Liver (tissue), 9 donors: ENCODE results near the gene PPP2R2B. TPM values are rescaled to one million over a fixed set of nuclear protein-coding genes. Genes with fewer than 3 reads are reported as not detected.

Source experiments
- DNase-seq: peaks from one replicate; pipeline ENCODE4 v3.0.0-alpha.2; 2017; ENCODE audit warnings: low spot score
- H3K27ac ChIP-seq, 2 donors: one replicate each; pipeline ENCODE4 v1.7.0; 2013; ENCODE audit warnings: inconsistent platforms in 2 of 2, low read length in 2 of 2, control low read depth in 1 of 2, low read depth in 1 of 2, mild to moderate bottlenecking in 1 of 2
- H3K27me3 ChIP-seq, 4 donors: one replicate each; pipeline versions ENCODE4 v1.6.1 to v1.7.0; 2013; ENCODE audit warnings: low read length in 3 of 4, inconsistent platforms in 1 of 4, mild to moderate bottlenecking in 1 of 4, moderate library complexity in 1 of 4; ENCODE audit not compliant: control insufficient read depth in 4 of 4, insufficient read depth in 4 of 4
- H3K36me3 ChIP-seq, 4 donors: one replicate each; pipeline versions ENCODE4 v1.6.1 to v1.7.0; 2013; ENCODE audit warnings: low read length in 3 of 4, mild to moderate bottlenecking in 3 of 4, low read depth in 1 of 4, moderate library complexity in 1 of 4; ENCODE audit not compliant: control insufficient read depth in 4 of 4, insufficient read depth in 3 of 4
- H3K4me1 ChIP-seq, 4 donors: one replicate each; pipeline versions ENCODE4 v1.6.1 to v1.7.0; 2013; ENCODE audit warnings: low read length in 3 of 4, mild to moderate bottlenecking in 3 of 4, moderate library complexity in 1 of 4; ENCODE audit not compliant: control insufficient read depth in 4 of 4, insufficient read depth in 4 of 4
- H3K4me3 ChIP-seq, 3 donors: one replicate each; pipeline versions ENCODE4 v1.6.1 to v1.7.0; 2013; ENCODE audit warnings: low read length in 3 of 3, control low read depth in 1 of 3, low read depth in 1 of 3, mild to moderate bottlenecking in 1 of 3
- H3K9ac ChIP-seq, 2 donors: one replicate each; pipeline ENCODE4 v1.7.0; 2013; ENCODE audit warnings: low read length in 2 of 2, mild to moderate bottlenecking in 2 of 2, moderate library complexity in 2 of 2, control low read depth in 1 of 2, low read depth in 1 of 2
- H3K9me3 ChIP-seq, 4 donors: one replicate each; pipeline versions ENCODE4 v1.6.1 to v1.7.0; 2013; ENCODE audit warnings: low read length in 3 of 4; ENCODE audit not compliant: control insufficient read depth in 4 of 4
- EGR1 ChIP-seq, 2 donors: IDR thresholded peaks; 2 replicates each; pipeline ENCODE4 v1.6.1; 2016 to 2018; ENCODE audit warnings: antibody characterized with exemption in 2 of 2, low read depth in 2 of 2
- FOXA1 ChIP-seq: IDR thresholded peaks from 2 replicates; pipeline ENCODE4 v1.6.1; 2016; ENCODE audit warnings: antibody characterized with exemption
- FOXA2 ChIP-seq: IDR thresholded peaks from 2 replicates; pipeline ENCODE4 v1.6.1; 2016; ENCODE audit warnings: antibody characterized with exemption
- GABPA ChIP-seq, 2 donors: IDR thresholded peaks in 1 of 2; conservative IDR thresholded peaks in 1 of 2; 2 replicates each; pipeline ENCODE4 v1.6.1; 2016; ENCODE audit warnings: antibody characterized with exemption in 2 of 2, mild to moderate bottlenecking in 1 of 2, moderate library complexity in 1 of 2
- HNF4A ChIP-seq, 2 donors: conservative IDR thresholded peaks; 2 replicates each; pipeline ENCODE4 v1.6.1; 2016; ENCODE audit warnings: antibody characterized with exemption in 2 of 2, mild to moderate bottlenecking in 2 of 2
- HNF4G ChIP-seq: IDR thresholded peaks from 2 replicates; pipeline ENCODE4 v1.6.1; 2016; ENCODE audit warnings: antibody characterized with exemption
- JUND ChIP-seq, 2 donors: IDR thresholded peaks; 2 replicates each; pipeline ENCODE4 v1.6.1; 2016; ENCODE audit warnings: antibody characterized with exemption in 2 of 2
- NR2F2 ChIP-seq: IDR thresholded peaks from 2 replicates; pipeline ENCODE4 v1.6.1; 2016; ENCODE audit warnings: antibody characterized with exemption
- RAD21 ChIP-seq, 2 donors: IDR thresholded peaks; 2 replicates each; pipeline ENCODE4 v1.6.1; 2016; ENCODE audit warnings: antibody characterized with exemption in 2 of 2, mild to moderate bottlenecking in 2 of 2
- RXRA ChIP-seq, 2 donors: IDR thresholded peaks; 2 replicates each; pipeline ENCODE4 v1.6.1; 2017 to 2018; ENCODE audit warnings: antibody characterized with exemption in 2 of 2, mild to moderate bottlenecking in 1 of 2
- SP1 ChIP-seq: IDR thresholded peaks from 2 replicates; pipeline ENCODE4 v1.6.1; 2018; ENCODE audit warnings: antibody characterized with exemption, mild to moderate bottlenecking
- TAF1 ChIP-seq: conservative IDR thresholded peaks from 2 replicates; pipeline ENCODE4 v1.6.1; 2016; ENCODE audit warnings: antibody characterized with exemption, mild to moderate bottlenecking
- YY1 ChIP-seq: IDR thresholded peaks from 2 replicates; pipeline ENCODE4 v1.6.1; 2016; ENCODE audit warnings: antibody characterized with exemption, mild to moderate bottlenecking
- WGBS: extraction: QIAGEN DNeasy Blood & Tissue Kit; methylation state at CpG from one replicate; pipeline ENCODE4 v1.1.7; 2013; 5-methylcytosine and 5-hydroxymethylcytosine counted together
- polyA plus RNA-seq, 2 donors: library from polyadenylated mRNA; stranded (reverse) in 1 of 2; unstranded in 1 of 2; fragments of 200-250 nt in 1 of 2; fragments of >200 nt in 1 of 2; fragmentation: Nextera tagmentation in 1 of 2; extraction: Ambion mirVana in 1 of 2; gene quantifications; one replicate each; pipeline versions ENCODE4 v1.2.1 to v1.2.3, GENCODE V29; 2013 to 2015
- total RNA-seq, 2 donors: library from RNA; depleted of rRNA; stranded (reverse); fragments of >200 nt; gene quantifications; one replicate each; pipeline ENCODE4 v1.2.3, GENCODE V29; 2014
- TF ChIP-seq, protein P1 (sequence below): IDR thresholded peaks from 2 replicates; pipeline ENCODE4 v1.6.1; 2016; ENCODE audit warnings: antibody characterized with exemption
- TF ChIP-seq, protein P2 (sequence below): IDR thresholded peaks from 2 replicates; pipeline ENCODE4 v1.6.1; 2016; ENCODE audit warnings: antibody characterized with exemption, mild to moderate bottlenecking
- TF ChIP-seq, protein P3 (sequence below): fragments of 150-350 bp; IDR thresholded peaks from 2 replicates; pipeline ENCODE4 v1.5.1; 2017; ENCODE audit warnings: improper control_type of control experiment, low read depth, low read length; ENCODE audit not compliant: missing input control
- TF ChIP-seq, protein P4 (sequence below): IDR thresholded peaks from 2 replicates; pipeline ENCODE4 v1.6.1; 2016; ENCODE audit warnings: antibody characterized with exemption
- TF ChIP-seq, protein P5 (sequence below): IDR thresholded peaks from 2 replicates; pipeline ENCODE4 v1.6.1; 2016; ENCODE audit warnings: antibody characterized with exemption
- donor health status: healthy.
- donor health status: healthy.
- donor health status: healthy.
- donor health status: healthy.
- donor health status: healthy.

The PPP2R2B gene
- total and polyA plus RNA-seq, 4 donors = 0.15 to 6.3 (median 0.40) TPM

DNA sequence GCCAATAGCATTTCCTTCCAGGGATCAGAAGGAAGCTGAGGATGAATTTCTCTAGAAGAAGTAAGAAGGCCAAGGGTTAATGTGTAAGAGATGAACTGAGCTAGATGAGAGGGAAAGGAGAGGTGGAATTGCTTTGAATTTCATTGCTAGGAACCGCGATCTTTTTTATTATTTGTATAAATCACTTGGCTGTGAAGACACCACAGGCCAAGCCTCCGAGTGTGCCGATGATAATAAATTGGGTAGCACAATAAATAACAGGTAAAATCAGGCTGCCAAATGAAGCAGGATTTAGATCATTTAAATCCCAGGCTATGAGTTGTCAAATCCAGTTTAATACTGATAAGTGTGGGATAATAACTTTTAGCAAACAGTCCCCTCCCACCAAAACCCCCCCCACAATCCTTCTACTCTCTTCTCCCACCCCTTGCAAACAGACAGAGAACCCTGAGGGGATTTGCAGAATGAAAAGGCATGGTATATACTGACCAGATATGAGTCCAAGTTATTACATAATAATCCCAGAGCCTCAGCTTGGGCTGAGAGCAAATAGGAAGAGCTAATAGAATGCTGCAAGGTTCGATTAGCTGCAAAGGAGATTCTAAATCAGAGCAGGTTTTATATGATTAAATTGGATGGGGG, 143.5 kb downstream of the PPP2R2B start:
- H3K9ac ChIP-seq = no peak overlapping the region
- H3K27me3 ChIP-seq = no peaks in the 10 kb centered on the region
- no peak overlapping the region for H3K4me3 ChIP-seq
- no peaks in the 10 kb centered on the region for H3K4me1 ChIP-seq
- no peaks in the 10 kb centered on the region for H3K9me3 ChIP-seq
- H3K36me3 ChIP-seq = no peaks in the 10 kb centered on the region
- H3K27ac ChIP-seq = no peak overlapping the region
- WGBS = 93% methylated on average over 5 of the region's 5 CpGs
- DNase-seq = no peak
- no peak for TF ChIP-seq JUND (IDR thresholded peaks at IDR 0.05)
- TF ChIP-seq, protein P1, sequence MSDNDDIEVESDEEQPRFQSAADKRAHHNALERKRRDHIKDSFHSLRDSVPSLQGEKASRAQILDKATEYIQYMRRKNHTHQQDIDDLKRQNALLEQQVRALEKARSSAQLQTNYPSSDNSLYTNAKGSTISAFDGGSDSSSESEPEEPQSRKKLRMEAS = no peak
- TF ChIP-seq, protein P2, sequence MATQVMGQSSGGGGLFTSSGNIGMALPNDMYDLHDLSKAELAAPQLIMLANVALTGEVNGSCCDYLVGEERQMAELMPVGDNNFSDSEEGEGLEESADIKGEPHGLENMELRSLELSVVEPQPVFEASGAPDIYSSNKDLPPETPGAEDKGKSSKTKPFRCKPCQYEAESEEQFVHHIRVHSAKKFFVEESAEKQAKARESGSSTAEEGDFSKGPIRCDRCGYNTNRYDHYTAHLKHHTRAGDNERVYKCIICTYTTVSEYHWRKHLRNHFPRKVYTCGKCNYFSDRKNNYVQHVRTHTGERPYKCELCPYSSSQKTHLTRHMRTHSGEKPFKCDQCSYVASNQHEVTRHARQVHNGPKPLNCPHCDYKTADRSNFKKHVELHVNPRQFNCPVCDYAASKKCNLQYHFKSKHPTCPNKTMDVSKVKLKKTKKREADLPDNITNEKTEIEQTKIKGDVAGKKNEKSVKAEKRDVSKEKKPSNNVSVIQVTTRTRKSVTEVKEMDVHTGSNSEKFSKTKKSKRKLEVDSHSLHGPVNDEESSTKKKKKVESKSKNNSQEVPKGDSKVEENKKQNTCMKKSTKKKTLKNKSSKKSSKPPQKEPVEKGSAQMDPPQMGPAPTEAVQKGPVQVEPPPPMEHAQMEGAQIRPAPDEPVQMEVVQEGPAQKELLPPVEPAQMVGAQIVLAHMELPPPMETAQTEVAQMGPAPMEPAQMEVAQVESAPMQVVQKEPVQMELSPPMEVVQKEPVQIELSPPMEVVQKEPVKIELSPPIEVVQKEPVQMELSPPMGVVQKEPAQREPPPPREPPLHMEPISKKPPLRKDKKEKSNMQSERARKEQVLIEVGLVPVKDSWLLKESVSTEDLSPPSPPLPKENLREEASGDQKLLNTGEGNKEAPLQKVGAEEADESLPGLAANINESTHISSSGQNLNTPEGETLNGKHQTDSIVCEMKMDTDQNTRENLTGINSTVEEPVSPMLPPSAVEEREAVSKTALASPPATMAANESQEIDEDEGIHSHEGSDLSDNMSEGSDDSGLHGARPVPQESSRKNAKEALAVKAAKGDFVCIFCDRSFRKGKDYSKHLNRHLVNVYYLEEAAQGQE = no peak
- no peak for TF ChIP-seq HNF4A (conservative IDR thresholded peaks at IDR 0.05)
- no peak for TF ChIP-seq NR2F2
- TF ChIP-seq, protein P3, sequence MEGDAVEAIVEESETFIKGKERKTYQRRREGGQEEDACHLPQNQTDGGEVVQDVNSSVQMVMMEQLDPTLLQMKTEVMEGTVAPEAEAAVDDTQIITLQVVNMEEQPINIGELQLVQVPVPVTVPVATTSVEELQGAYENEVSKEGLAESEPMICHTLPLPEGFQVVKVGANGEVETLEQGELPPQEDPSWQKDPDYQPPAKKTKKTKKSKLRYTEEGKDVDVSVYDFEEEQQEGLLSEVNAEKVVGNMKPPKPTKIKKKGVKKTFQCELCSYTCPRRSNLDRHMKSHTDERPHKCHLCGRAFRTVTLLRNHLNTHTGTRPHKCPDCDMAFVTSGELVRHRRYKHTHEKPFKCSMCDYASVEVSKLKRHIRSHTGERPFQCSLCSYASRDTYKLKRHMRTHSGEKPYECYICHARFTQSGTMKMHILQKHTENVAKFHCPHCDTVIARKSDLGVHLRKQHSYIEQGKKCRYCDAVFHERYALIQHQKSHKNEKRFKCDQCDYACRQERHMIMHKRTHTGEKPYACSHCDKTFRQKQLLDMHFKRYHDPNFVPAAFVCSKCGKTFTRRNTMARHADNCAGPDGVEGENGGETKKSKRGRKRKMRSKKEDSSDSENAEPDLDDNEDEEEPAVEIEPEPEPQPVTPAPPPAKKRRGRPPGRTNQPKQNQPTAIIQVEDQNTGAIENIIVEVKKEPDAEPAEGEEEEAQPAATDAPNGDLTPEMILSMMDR = no peak

DNA sequence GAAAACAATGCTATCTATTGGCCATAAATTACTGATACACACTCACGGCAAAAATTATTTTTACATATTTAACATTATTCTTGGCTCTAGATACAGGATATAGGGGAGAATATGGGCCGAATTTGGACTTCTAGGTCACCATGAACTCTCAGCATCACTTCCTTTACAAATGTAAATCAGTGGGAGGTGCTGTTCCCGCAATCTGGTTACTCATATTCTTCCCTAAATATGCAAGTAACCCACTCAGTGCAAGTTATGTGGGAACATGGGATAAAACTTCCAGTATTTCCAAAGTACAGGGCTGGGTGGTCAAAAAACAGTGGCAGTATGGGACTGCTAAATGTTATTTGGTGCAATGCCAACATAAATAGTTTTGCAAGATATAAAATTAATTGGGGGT, 145.6 kb downstream of the PPP2R2B start:
- Histone ChIP-seq H3K9me3 (peaks cover 0 to 2% (median 0%) of the 10 kb centered on the region in 4 donors), H3K36me3 (no peaks in the 10 kb centered on the region), H3K4me3 (no peak overlapping the region), H3K9ac (no peak overlapping the region), H3K27ac (no peak overlapping the region), H3K4me1 (no peaks in the 10 kb centered on the region), H3K27me3 (no peaks in the 10 kb centered on the region)
- WGBS = 83% methylated on average over 3 of the region's 3 CpGs
- DNase-seq = no peak
- TF ChIP-seq RXRA (IDR thresholded peaks at IDR 0.05) (no peak), YY1 (no peak), HNF4A (conservative IDR thresholded peaks at IDR 0.05) (no peak), SP1 (no peak), NR2F2 (no peak), GABPA (IDR thresholded peaks at IDR 0.05 in 1 of 2, conservative IDR thresholded peaks at IDR 0.05 in 1 of 2) (no peak), FOXA1 (no peak), TAF1 (no peak), JUND (IDR thresholded peaks at IDR 0.05) (no peak), FOXA2 (no peak), HNF4G (no peak), EGR1 (IDR thresholded peaks at IDR 0.05; ENCODE audit: low read depth in 2 of 2) (no peak), RAD21 (IDR thresholded peaks at IDR 0.05) (no peak)
- TF ChIP-seq, protein P1 = no peak
- TF ChIP-seq, protein P4, sequence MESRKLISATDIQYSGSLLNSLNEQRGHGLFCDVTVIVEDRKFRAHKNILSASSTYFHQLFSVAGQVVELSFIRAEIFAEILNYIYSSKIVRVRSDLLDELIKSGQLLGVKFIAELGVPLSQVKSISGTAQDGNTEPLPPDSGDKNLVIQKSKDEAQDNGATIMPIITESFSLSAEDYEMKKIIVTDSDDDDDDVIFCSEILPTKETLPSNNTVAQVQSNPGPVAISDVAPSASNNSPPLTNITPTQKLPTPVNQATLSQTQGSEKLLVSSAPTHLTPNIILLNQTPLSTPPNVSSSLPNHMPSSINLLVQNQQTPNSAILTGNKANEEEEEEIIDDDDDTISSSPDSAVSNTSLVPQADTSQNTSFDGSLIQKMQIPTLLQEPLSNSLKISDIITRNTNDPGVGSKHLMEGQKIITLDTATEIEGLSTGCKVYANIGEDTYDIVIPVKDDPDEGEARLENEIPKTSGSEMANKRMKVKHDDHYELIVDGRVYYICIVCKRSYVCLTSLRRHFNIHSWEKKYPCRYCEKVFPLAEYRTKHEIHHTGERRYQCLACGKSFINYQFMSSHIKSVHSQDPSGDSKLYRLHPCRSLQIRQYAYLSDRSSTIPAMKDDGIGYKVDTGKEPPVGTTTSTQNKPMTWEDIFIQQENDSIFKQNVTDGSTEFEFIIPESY = no peak
- TF ChIP-seq, protein P3 = no peak
- TF ChIP-seq, protein P5, sequence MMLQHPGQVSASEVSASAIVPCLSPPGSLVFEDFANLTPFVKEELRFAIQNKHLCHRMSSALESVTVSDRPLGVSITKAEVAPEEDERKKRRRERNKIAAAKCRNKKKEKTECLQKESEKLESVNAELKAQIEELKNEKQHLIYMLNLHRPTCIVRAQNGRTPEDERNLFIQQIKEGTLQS = no peak
